GM23248 (cell line): ENCODE results near the gene ERICH2.

Experiments used
- EZH2 ChIP-seq: fragments of 200-600 bp; sonication (generic); IDR thresholded peaks from 2 replicates; pipeline ENCODE4 v1.6.1; 2018; ENCODE audit warnings: antibody characterized with exemption, mild to moderate bottlenecking; ENCODE audit not compliant: insufficient read depth, poor library complexity, severe bottlenecking
- EZH2phosphoT487 ChIP-seq: fragments of 200-600 bp; sonication (generic); IDR thresholded peaks from 2 replicates; pipeline ENCODE4 v1.6.1; 2018; ENCODE audit warnings: antibody characterized with exemption, moderate library complexity, mild to moderate bottlenecking, low read depth; ENCODE audit not compliant: insufficient read depth

DNA sequence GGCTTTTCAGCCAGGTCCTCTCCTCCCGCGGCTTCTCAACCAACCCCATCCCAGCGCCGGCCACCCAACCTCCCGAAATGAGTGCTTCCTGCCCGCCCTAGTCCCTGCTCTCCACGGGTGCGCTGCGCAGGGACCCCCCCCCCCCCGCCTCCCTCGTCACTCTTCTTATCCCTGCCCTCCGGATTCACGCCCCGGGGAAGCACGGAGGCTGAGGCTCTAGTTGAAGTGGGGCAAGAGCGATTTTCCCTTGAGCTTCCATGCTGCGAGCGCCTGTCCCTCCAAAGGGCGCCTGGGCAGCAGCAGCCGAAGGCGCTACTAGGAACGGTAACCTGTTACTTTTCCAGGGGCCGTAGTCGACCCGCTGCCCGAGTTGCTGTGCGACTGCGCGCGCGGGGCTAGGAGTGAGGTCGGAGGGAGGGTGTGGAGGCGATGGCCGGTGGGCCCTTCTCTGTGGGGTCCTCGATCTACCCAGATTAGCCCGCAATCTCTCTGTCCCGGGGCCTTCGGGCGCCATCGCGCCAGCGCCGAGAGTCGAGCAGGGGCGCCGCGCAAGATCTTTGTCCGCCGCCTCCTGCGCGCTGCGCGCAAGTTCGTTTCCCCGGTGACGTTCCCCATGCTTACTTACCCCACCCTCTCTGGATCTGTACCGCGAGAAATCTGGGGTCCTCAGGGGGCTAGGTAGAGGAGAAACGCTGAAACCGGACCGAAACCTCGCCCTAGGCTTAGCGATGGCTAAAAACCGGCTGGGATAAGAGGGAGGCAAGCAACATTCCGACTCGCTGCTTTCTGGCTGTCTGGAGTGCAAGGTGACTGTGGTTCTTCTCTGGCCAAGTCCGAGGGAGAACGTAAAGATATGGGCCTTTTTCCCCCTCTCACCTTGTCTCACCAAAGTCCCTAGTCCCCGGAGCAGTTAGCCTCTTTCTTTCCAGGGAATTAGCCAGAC, 47.2 kb downstream of the ERICH2 start:
- TF ChIP-seq EZH2: peak; percentile 39
- no peak for TF ChIP-seq EZH2phosphoT487
